Measurements from ENCODE around the gene SRRM2. TPM values are rescaled to one million over a fixed set of nuclear protein-coding genes. Genes with fewer than 3 reads are reported as not detected.

Gene SRRM2
- total and polyA plus RNA-seq, 9 donors = 103 to 610 (median 507) TPM

DNA sequence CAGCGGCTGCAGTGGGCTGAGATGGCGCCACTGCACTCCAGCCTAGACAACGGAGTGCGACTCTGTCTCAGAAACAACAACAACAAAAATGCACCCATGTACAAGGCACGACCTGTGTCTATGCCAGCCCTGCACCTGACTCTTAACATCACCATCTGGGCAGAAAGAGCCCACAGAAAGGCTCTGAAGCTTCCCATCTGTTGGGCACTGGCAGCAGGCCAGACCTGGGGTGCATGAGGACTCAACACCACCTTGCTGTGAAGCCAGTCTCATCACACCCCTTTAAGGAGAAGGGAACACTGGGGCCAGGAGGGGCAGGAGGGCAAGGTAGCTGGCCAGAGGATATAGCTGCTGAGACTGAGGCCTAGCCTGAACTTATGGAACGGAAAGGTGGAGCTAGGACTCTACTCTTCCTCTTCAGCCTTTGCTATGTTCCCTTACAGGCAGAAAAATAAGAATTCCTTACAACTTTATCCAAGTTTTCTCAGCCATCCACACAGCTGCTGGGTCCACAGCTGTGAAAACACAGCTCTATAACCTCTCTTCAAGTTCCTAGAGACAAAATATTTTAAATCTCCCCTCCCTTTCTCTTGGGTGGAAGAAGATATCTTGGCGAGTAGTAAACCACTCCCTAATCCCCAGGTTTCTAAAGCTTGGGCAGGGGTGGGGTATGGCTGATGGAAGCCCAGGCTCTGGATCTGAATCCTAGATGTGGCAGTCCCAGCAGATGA is 21.9 kb downstream of the SRRM2 start:
- DNase-seq = no peak
- no peaks in the 10 kb centered on the region for H3K27me3 ChIP-seq (ENCODE audit: control insufficient read depth, insufficient read depth, low read length)
- H3K36me3 ChIP-seq (ENCODE audit: control insufficient read depth, insufficient read depth, low read length) = peaks cover 61% of the 10 kb centered on the region
- H3K4me1 ChIP-seq (ENCODE audit: control insufficient read depth, insufficient read depth, low read length) = peaks cover 40% of the 10 kb centered on the region
- H3K27ac ChIP-seq (ENCODE audit: low read length) = no peak overlapping the region
- WGBS (ENCODE audit: insufficient coverage) = 76% methylated on average over 3 of the region's 7 CpGs
- H3K9me3 ChIP-seq (replicated peaks; ENCODE audit: control insufficient read depth, low read depth, low read length) = no peaks in the 10 kb centered on the region
- H3K4me3 ChIP-seq (ENCODE audit: low read length) = no peak overlapping the region

DNA sequence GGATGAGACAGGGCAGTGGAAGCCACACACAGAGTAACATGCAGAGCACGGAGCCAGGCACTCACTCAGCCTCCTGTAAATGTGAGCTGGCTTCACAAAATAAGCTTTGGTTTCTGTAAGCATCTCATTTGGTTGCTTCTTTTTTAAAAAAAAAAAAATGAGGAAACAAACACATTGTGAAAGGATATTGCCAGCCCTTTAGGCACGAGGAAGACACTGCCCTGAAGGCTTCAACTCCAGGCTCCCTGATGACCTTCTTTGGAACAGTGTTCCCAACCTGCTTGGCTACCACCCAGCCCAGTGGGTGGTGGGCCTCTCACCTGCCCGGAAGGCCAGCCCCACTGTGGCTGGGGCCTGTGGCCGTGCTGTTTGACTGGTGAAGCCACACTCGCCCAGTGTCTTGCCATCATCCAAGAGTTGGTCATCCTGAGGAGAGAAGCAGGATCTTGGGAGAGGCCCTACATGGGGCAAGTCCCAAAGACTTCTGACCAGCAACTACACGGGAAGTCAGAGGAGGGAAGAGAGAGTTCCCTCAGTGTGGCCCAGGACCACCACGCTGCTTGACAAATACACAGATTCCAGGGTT is 22.8 kb downstream of the SRRM2 start:
- peaks cover 52% of the 10 kb centered on the region for H3K36me3 ChIP-seq (ENCODE audit: control insufficient read depth, insufficient read depth, low read length)
- H3K27ac ChIP-seq (ENCODE audit: low read length) = no peak overlapping the region
- no peak overlapping the region for H3K4me3 ChIP-seq (ENCODE audit: low read length)
- DNase-seq = no peak
- 64% methylated on average over 5 of the region's 7 CpGs for WGBS (ENCODE audit: insufficient coverage)
- H3K4me1 ChIP-seq (ENCODE audit: control insufficient read depth, insufficient read depth, low read length) = peaks cover 39% of the 10 kb centered on the region
- H3K9me3 ChIP-seq (replicated peaks; ENCODE audit: control insufficient read depth, low read depth, low read length) = no peaks in the 10 kb centered on the region
- no peaks in the 10 kb centered on the region for H3K27me3 ChIP-seq (ENCODE audit: control insufficient read depth, insufficient read depth, low read length)

DNA sequence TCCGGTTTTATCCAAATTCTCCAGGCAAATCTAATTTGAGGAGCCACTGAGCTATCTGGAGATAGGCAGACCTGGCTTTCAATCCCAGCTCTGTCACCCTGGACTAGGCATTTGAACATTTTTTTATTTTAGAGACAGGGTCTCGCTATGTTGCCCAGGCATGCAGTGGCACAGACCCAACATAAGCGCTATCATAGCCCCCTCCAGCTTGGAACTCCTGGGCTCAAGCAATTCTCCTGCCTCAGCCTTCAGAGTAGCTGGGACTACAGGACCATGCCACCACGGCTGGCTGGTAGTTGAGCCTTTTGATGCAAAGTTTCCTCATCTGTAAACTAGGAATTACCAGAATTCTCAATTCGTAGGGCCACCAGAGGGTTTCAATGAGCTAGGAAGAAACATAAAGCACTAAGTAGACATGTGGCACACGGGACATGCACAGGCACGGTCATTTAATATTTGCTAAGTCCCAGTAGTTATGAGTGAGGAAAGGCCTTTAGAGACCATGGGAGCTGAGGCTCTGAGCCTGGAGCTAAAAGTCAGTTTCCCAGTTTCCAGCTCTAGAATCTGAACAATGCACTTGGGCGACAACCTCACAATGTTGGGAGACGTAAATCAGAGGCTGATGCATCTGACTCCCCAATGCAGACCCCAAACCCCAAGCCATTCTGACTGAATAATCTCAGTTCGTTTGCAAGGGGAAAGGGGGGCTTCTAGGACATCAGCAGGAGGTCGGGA is 23.5 kb downstream of the SRRM2 start:
- H3K4me3 ChIP-seq (ENCODE audit: low read length) = peak overlapping the region; percentile 85
- H3K27me3 ChIP-seq (ENCODE audit: control insufficient read depth, insufficient read depth, low read length) = no peaks in the 10 kb centered on the region
- peaks cover 44% of the 10 kb centered on the region for H3K36me3 ChIP-seq (ENCODE audit: control insufficient read depth, insufficient read depth, low read length)
- no peak for DNase-seq
- no peaks in the 10 kb centered on the region for H3K9me3 ChIP-seq (replicated peaks; ENCODE audit: control insufficient read depth, low read depth, low read length)
- H3K4me1 ChIP-seq (ENCODE audit: control insufficient read depth, insufficient read depth, low read length) = peaks cover 39% of the 10 kb centered on the region
- 43% methylated on average over 7 of the region's 11 CpGs for WGBS (ENCODE audit: insufficient coverage)
- no peak overlapping the region for H3K27ac ChIP-seq (ENCODE audit: low read length)

- H3K27me3 ChIP-seq (ENCODE audit: control insufficient read depth, insufficient read depth, low read length) = no peaks in the 10 kb centered on the region
- no peaks in the 10 kb centered on the region for H3K9me3 ChIP-seq (replicated peaks; ENCODE audit: control insufficient read depth, low read depth, low read length)
- peaks cover 35% of the 10 kb centered on the region for H3K4me1 ChIP-seq (ENCODE audit: control insufficient read depth, insufficient read depth, low read length)
- peaks cover 38% of the 10 kb centered on the region for H3K36me3 ChIP-seq (ENCODE audit: control insufficient read depth, insufficient read depth, low read length)
- DNase-seq = no peak
- peak overlapping the region; percentile 85 for H3K4me3 ChIP-seq (ENCODE audit: low read length)
- H3K27ac ChIP-seq (ENCODE audit: low read length) = peak overlapping the region; percentile 42
- under 1% methylated on average over 66 of the region's 72 CpGs for WGBS (ENCODE audit: insufficient coverage)
Measured at GRCh38 chr16:2776500-2777139, 24.2 kb downstream of the SRRM2 start.

- no peaks in the 10 kb centered on the region for H3K27me3 ChIP-seq (ENCODE audit: control insufficient read depth, insufficient read depth, low read length)
- WGBS (ENCODE audit: insufficient coverage) = under 1% methylated on average over 67 of the region's 70 CpGs
- H3K9me3 ChIP-seq (replicated peaks; ENCODE audit: control insufficient read depth, low read depth, low read length) = no peaks in the 10 kb centered on the region
- DNase-seq = peak; percentile 96
- H3K36me3 ChIP-seq (ENCODE audit: control insufficient read depth, insufficient read depth, low read length) = peaks cover 31% of the 10 kb centered on the region
- peaks cover 31% of the 10 kb centered on the region for H3K4me1 ChIP-seq (ENCODE audit: control insufficient read depth, insufficient read depth, low read length)
- peak within 1 kb of the TSS; percentile 99 for H3K27ac ChIP-seq (ENCODE audit: low read length)
- peak within 1 kb of the TSS; percentile 97 for H3K4me3 ChIP-seq (ENCODE audit: low read length)
Measured at GRCh38 chr16:2777231-2777902, 24.9 kb downstream of the SRRM2 start, which contains the start of gene ELOB. ELOB (minus strand) TSS chr16:2777280; CDS start chr16:2777239, 41 bp downstream.

DNA sequence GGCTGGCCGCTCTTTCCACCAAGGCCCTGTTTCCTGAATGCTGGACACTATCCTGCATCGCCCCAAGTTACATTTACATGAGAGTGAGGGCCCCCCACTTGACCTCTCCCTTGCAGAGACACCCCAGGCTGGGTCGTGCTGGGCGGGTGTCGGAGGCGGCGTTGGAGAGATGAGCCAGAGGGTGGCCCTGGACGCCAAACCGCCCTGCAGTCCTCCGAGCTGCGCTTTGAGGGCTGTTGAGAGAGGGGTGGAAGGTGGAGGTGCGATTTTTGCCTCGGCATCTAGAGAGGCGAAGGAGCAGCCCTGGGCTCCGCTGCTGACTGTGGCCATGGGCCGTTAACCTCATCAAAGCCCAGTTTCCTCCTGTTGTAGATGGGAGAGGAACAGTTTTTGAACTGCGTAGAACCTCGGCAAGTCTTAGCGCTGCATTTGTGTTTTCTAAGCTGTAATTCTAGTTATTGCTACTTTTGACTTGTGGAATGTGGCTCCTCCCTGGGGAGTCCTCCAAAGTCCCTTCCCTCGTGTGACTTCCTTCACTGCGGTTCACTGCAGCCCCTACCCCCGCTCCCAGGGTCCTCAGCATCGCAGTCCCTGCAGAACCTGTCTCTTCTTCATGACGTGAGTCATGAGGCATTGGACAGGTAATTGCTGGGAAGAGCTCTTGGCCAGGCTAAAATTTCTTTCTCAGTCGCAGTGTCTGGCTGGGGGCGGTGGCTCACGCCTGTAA is 25.6 kb downstream of the SRRM2 start:
- peak overlapping the region; percentile 99 for H3K27ac ChIP-seq (ENCODE audit: low read length)
- DNase-seq = peak; percentile 39
- 11% methylated on average over 19 of the region's 27 CpGs for WGBS (ENCODE audit: insufficient coverage)
- H3K9me3 ChIP-seq (replicated peaks; ENCODE audit: control insufficient read depth, low read depth, low read length) = no peaks in the 10 kb centered on the region
- peaks cover 31% of the 10 kb centered on the region for H3K4me1 ChIP-seq (ENCODE audit: control insufficient read depth, insufficient read depth, low read length)
- H3K27me3 ChIP-seq (ENCODE audit: control insufficient read depth, insufficient read depth, low read length) = peaks cover 5% of the 10 kb centered on the region
- H3K36me3 ChIP-seq (ENCODE audit: control insufficient read depth, insufficient read depth, low read length) = peaks cover 27% of the 10 kb centered on the region
- H3K4me3 ChIP-seq (ENCODE audit: low read length) = peak overlapping the region; percentile 97

- peak overlapping the region; percentile 97 for H3K4me3 ChIP-seq (ENCODE audit: low read length)
- DNase-seq = no peak
- peak overlapping the region; percentile 99 for H3K27ac ChIP-seq (ENCODE audit: low read length)
- no peaks in the 10 kb centered on the region for H3K9me3 ChIP-seq (replicated peaks; ENCODE audit: control insufficient read depth, low read depth, low read length)
- peaks cover 31% of the 10 kb centered on the region for H3K4me1 ChIP-seq (ENCODE audit: control insufficient read depth, insufficient read depth, low read length)
- WGBS (ENCODE audit: insufficient coverage) = 100% methylated on average over 4 of the region's 12 CpGs
- H3K36me3 ChIP-seq (ENCODE audit: control insufficient read depth, insufficient read depth, low read length) = peaks cover 21% of the 10 kb centered on the region
- peaks cover 10% of the 10 kb centered on the region for H3K27me3 ChIP-seq (ENCODE audit: control insufficient read depth, insufficient read depth, low read length)
Measured at GRCh38 chr16:2778630-2778958, 26.2 kb downstream of the SRRM2 start.

- no peak for DNase-seq
- Histone ChIP-seq H3K4me1 (ENCODE audit: control insufficient read depth, insufficient read depth, low read length) (peaks cover 28% of the 10 kb centered on the region), H3K36me3 (ENCODE audit: control insufficient read depth, insufficient read depth, low read length) (peaks cover 14% of the 10 kb centered on the region), H3K4me3 (ENCODE audit: low read length) (no peak overlapping the region), H3K9me3 (replicated peaks; ENCODE audit: control insufficient read depth, low read depth, low read length) (no peaks in the 10 kb centered on the region), H3K27ac (ENCODE audit: low read length) (no peak overlapping the region), H3K27me3 (ENCODE audit: control insufficient read depth, insufficient read depth, low read length) (peaks cover 18% of the 10 kb centered on the region)
- 88% methylated on average over 13 of the region's 23 CpGs for WGBS (ENCODE audit: insufficient coverage)
Measured at GRCh38 chr16:2779151-2779920, 26.9 kb downstream of the SRRM2 start.
